Dedifferentiated amniotic fluid mesenchymal stem cell (primary cell): ENCODE data around the gene DEFB125.
"Not testable (repeated sequence)": the region's sequence is repeated elsewhere in the genome, so short reads cannot be mapped to it uniquely, and the experiment has no call there.

ENCODE experiments used
- DNase-seq: peaks from one replicate; pipeline ENCODE4 v3.0.0-alpha.2; 2016; ENCODE audit errors: extremely low spot score

DEFB125 gene, protein sequence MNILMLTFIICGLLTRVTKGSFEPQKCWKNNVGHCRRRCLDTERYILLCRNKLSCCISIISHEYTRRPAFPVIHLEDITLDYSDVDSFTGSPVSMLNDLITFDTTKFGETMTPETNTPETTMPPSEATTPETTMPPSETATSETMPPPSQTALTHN

DNA sequence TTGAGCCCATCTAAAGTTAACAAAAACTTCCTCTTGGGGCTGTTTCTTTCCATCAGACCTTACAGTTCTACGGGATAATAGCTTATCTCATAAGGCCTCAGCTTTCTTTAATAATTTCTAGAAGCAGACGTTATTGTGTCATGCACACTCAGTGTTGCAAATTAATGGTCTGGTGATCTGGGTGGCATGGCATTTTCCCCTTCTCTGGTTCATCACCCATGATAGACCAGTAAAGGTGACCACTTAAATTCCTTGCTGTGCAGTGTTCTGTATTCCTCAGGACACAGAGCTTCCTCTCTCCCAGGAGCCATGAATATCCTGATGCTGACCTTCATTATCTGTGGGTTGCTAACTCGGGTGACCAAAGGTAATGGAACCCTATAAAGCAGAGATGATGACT lies at the start of gene DEFB125:
TSS of gene DEFB125 (plus strand) at position 272 of the 400 bp plus-strand sequence. CDS start at position 310, 38 bp downstream.
- no peak for DNase-seq

DNA sequence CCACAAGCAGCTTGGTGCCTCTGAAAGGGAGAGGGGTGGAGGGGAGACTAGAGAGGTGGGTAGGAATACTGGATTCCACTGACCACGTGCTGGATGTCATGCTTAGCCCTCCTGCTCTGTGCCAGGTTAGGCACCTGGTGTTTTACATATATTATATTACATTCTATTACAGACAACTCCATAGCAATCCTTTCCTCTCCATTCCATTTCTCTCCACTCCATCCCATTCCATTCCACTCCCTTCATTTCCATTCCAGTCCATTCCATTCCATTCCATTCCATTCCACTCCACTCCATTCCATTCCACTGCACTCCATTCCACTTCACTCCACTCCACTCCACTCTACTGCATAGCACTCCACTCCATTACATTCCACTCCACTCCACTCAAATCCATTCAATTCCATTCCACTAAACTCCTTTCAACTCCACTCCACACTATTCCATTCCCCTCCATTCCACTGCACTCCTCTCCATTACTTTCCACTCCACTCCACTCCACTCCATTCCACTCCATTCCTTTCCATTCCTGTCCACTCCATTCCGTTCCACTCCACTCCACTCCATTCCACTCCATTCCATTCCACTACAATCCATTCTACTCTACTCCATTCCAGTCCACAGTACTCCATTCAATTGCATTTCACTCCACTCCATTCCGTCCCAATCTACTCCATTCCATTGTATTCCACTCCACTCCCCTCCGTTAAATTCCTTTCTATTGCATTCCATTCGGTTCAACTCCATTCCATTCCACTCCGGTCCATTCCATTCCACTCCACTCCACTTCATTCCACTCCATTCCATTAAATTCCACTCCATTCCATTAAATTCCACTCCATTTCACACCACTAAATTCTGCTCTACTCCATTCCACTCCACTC lies 27.2 kb upstream of the DEFB125 start:
- no peak for DNase-seq

DNA sequence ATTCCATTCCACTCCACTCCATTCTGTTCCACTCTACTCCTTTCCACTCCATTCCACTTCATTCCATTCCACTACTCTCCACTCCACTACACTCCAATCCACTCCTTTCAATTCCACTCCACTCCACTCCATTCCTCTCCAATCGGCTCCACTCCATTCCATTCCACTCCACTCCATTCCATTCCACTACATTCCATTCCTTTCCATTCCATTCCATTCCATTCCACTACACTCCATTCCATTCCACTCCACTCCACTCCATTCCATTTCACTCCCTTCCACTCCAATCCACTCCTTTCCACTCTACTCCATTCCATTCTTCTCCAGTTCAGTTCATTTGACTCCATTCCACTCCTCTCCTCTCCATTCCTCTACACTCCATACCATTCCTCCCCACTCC lies 26.2 kb upstream of the DEFB125 start:
- no peak for DNase-seq

DNA sequence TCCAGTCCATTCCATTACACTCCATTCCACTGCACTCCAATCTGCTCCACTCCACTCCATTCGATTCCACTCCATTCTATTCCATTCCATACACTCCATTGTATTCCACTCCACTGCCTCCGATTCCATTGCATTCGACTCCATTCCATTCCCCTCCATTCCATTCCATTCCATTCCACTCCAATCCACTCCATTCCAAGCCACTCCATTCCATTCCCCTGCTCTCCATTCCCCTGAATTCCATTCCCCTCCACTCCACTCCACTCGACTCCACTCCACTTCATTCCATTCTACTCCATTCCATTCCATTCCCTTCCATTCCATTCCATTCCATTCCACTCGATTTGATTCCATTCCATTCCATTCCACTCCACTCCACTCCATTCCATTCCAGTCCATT lies 25.7 kb upstream of the DEFB125 start:
- DNase-seq: no peak

DNA sequence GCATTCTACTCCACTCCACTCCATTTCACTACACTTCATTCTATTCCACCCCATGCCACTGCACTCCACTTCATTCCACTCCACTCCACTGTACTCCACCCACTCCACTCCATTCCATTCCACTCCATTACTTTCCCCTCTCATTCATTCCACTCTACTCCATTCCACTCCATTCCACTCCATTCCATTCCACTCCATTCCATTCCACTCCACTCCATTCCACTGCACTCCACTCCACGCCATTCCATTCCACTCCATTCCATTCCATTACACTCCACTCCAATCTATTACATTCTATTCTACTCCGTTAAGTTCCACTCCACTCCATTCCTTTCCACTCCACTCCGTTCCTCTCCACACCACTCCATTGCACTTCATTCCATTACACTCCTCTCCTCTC lies 25.0 kb upstream of the DEFB125 start:
- no peak for DNase-seq

DNA sequence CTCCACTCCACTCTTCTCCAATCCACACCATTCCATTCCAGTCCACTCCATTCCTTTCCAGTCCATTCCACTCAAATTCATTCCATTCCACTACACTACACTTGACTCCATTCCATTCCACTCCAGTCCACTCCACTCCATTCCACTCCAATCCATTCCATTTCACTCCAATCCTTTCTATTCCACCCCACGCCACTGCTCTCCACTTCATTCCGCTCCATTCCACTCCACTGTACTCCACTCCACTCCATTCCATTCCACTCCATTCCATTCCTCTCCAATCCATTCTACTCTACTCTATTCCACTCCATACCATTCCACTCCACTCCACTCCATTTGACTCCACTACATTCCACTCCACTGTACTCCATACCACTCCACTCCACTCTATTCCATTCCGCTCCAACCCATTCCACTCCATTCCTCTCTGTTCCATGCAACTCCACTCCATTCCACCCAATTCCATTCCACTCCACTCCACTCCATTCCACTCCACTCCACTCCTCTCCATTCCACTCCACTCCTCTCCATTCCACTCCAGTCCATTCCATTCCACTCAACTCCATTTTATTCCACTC lies 23.4 kb upstream of the DEFB125 start:
- no peak for DNase-seq

DNA sequence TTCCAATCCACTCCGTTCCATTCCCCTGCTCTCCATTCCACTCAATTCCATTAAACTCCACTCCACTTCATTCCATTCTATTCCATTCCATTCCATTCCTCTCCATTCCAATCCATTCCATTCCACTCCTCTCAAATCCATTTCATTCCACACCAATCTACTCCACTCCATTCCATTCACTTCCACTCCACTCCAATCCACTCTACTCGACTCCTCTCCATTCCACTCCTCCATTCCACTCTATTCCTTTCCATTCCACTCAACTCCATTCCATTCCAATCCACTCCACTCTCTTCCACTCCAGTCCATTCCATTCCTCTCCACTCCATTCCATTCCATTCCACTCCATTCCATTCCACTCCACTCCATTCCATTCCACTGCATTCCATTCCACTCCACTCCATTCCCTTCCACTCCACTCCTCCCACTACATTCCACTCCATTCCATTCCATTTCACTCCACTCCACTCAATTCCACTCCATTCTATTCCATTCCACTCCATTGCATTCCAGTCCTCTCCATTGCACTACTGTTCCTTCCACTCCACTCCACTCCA lies 22.6 kb upstream of the DEFB125 start:
- DNase-seq: no peak

DNA sequence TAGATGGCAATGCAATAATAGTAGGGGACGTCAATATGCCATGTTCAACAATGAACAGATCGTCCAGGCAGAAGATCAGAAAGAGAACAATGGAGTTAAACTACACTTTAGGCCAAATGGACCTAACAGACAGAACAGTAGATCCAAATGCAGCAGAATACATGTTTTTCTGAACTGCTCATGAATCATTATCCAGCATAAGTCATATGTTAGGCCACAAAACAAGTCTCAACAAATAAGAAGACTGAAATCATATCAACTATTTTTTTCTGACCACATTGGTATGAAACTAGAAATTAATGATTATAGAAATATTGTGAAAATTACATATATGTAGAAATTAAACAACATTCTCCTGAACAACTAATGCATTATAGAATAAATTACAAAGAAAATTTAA lies 10.2 kb upstream of the DEFB125 start:
- no peak for DNase-seq

DNA sequence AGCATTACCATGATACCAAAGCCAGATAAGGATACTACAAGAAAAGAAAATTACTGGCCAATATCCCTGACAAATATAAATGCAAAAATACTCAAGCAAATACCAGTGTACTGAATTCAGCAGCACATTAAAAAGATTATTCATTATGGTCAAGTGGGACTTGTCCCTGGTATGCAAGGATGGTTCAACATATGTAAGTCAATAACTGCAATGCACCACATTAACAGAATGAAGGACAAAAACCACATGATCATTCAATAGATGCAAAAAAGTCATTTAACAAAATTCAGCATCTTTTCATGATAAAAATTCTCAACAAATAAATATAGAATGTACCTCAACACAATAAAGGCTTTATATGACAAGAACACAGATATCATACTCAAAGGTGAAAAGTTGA lies 9.1 kb upstream of the DEFB125 start:
- DNase-seq: no peak

DNA sequence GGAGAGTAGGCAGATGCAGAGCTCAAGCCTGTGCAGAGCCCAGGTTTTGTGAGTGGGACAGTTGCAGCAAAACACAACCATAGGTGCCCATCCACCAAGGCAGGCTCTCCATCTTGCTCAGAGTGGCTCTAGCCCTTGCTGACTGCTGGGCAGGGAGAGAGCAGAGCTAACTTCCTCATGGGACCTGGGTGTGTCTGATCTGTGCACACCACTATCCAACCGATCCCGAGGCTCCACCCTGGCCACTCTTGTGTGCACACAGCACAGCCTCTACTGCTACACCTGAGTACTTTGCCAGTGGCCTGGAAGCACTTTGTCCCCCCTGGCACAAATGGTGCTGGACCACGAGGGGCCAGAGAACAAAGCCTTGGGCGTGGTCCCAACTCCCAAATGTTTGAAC lies 7.9 kb upstream of the DEFB125 start:
- DNase-seq: no peak

DNA sequence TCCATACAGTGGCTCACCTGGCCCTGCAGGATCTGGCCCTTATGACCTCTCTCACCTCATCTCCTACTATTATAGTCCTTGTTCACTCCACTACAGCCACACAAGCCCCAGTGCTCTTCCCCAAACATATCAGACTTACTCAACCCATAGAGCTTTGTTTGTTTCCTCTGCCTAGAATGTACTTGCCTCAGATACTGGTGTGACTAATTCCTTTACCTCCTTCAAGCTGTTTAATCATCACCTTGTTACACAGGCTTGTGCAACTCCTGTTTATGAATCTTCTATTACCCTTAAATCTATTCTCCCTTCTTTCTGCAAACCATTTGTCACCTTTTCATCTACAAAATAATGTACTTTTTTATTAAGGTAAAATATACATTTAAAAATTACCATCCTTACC lies 3.2 kb downstream of the DEFB125 start:
- DNase-seq: no peak

DNA sequence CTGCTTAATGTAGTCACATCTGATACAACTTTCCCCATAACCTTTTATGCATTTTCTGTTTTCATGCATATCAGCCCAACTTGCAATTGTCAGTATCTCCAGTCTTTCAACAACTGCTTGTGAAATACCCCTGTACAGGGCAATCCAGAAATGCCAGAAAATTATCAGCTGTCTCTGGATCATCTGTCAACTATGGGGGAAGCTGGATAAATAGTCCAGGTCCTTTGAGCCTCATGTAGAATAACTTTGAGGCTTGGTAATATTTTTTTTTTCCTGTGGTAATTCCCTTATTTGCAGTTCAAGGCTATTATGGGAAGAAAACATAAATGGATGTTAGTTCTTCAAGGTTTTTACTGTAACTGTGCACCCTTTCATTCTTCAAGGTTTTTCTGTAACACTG lies 6.2 kb downstream of the DEFB125 start:
- no peak for DNase-seq

DNA sequence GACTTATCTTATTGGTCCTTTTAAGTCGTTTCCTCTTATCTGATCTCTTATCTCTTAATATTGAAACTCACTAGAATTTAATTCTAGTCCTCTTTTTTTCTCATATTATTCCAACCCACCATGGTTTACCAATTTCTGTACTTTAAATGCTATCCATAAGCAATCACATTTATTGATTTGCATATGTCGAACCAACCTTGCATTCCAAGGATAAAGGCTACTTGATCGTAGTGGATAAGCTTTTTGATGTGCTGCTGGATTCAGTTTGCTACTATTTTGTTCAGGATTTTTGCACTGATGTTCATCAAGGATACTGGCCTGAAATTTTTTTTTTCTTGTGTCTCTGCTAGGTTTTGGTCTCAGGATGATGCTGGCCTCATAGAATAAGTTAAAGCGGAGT lies 7.7 kb downstream of the DEFB125 start:
- DNase-seq: no peak

DNA sequence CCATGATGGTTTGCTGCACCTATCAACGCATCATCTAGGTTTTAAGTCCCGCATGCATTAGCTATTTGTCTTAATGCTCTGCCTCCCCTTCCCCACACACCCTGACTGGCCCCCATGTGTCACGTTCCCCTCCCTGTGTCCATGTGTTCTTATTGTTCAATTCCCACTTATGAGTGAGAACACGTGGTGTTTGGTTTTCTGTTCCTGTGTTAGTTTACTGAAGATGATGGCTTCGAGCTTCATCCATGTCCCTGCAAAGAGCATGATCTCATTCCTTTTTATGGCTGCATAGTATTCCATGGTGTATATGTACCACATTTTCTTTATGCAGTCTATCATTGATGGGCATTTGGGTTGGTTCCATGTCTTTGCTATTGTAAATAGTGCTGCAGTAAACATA lies 10.2 kb downstream of the DEFB125 start:
- not testable (repeated sequence) for DNase-seq

DNA sequence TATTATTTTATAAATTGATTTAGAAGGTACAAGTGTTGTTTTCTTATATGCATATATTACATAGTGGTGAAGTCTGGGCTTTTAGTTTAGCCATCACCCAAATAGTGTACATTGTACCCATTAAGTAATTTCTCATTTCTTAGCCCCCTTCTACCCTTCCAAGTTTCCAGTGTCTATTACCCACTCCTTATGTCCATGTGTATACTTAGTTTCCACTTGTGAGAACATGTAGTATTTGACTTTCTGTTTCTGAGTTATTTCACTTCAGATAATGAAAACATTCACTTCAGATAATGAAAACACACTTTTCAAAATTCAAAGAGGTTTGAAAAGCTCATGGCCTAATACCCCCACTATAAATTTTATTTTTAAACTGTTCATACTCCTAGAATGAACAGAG lies 14.5 kb downstream of the DEFB125 start:
- no peak for DNase-seq

DNA sequence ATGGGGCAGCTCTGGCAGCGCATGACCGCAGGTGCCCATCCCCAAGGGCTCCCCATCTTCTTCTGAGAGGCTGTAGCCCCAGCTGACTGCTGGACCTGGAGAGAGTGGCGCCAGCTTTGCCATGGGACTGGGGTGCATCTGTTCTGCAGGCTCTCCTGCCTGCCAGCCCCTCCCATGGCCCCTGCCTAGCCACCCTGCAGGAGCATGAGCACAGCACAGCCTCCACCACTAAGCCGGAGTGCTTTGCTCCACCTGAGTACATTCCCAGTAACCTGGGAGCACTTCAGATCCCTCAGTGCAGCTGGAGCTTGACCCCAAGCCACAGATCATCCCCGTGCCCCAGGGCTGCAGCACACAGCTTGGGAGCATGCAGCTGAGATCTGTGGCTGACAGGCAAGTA lies 16.0 kb downstream of the DEFB125 start:
- DNase-seq: no peak

DNA sequence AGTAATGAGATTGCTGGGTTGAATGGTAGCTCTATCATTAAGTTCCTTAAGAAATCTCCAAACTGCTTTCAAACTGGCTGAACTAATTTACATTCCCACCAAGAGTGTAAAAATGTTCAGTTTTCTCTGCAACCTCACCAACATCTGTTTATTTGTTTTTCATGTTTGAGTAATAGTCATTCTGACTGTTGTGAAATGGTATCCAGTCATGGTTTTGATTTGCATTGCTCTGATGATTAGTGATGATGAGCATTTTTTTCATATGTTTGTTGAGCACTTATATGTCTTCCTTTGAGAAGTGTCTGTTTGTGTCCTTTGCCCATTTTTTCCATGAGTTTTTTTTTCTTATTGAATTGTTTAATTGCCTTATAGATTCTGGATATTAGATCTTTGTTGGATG lies 24.9 kb downstream of the DEFB125 start:
- DNase-seq: no peak

DNA sequence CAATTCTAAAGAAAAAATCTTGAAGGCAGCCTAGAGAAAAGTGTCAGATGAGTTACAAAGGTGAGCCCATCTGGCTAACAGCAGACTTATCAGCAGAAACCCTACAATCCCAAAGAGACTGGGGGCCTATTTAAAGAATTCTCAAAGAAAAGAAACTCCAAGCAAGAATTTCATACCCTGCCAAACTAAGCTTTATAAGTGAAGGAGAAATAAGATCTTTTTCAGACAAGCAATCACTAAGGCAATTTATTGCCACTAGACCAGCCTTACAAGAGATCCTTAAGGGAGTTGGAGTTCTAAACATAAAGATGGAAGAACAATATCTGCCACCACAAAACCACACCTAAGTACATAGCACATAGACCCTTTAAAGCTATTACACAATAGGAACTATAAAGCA lies 30.0 kb downstream of the DEFB125 start:
- no peak for DNase-seq

DNA sequence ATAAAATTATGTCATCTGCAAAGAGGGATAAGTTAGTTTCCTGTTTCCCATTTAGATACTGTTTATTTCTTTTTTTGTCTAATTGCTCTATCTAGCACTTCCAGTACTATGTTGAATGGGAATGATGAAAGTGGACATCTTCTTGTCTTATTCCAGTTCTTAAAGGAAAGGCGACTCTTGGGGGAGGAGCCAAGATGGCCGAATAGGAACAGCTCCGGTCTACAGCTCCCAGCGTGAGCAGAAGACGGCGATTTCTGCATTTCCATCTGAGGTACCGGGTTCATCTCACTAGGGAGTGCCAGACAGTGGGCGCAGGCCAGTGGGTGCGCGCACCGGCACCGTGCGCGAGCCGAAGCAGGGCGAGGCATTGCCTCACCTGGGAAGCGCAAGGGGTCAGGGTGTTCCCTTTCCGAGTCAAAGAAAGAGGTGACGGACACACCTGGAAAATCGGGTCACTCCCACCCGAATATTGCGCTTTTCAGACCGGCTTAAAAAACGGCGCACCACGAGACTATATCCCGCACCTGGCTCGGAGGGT lies 42.4 kb downstream of the DEFB125 start:
- DNase-seq: not testable (repeated sequence)

DNA sequence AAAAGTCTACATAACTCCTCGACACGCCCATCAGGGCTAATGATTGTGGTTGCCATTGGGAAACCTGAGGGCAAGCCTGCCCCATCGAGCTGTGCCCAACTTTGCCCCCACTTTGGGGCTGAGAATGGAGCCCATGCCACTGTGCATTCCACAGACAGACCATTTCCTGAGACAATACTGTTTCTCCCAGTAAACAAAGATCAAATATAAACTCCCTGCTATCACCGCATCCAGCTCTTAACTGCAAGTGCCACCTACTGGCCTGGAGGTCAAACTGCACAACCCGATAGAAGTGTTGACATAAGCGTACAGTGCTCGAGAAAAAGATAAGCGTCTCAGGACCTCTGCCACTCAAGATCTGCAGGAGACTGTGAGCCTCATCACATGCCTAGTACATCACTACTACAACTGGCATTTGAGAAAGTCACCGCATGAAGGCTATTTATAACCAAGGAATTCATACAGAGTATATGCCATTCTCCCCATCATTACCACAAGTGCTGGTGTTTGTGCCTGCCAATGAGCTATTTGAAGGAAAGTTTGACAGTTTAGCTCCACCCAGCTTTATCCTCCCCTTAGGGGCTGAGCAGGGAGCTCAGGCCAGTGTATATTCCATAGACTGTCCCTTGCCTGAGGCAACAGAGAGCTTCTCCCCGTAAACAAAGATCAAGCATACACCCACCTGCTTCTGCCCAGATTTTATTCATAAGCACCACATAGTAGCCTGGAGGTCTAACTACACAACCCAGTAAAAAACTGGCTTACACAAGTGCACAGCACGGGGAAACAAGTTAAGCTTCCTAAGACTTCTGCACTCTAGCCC lies 50.4 kb downstream of the DEFB125 start:
- no peak for DNase-seq

DNA sequence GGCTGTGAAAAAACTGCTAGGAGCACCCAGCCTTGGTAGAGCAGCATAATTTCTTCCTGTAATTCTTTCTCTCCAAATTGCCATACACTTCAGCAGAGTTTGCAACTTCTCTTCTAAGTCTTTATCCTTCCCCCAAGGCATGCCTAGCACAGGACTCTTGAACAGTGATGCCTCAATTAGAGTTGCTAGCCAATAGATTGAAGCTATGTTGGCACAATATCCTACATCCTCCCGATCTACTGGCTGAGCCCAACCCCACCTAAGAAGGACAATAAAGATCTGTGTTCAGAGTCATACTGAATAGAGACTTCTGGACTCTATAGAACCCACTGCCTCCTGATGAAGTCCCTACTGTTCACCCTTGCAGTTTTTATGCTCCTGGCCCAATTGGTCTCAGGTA lies 54.8 kb downstream of the DEFB125 start, which contains the start of gene DEFB126:
TSS of gene DEFB126 (plus strand) at position 301 of the 400 bp plus-strand sequence. CDS start at position 340, 39 bp downstream.
- DNase-seq: no peak

DNA sequence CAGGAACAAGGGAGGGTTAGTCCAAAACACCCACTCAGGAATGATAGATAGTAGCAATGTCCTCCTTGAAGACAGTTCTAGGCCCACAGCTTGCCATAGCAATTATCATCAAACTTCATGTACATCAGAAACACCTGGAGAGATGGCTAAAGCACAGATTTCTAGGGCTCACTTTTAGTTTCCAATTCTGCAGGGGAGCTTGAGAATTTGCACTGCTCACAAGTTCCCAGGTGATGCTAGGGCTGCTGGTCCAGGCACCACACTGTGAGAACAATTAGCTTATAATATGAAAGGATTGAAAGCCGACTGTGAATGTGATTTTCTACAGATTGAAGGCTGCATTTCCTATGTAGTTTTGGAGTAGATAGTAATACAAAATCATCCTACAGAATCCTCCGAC lies 58.4 kb downstream of the DEFB125 start:
- no peak for DNase-seq
